ENCODE results near the gene IL17RA. TPM values are rescaled to one million over a fixed set of nuclear protein-coding genes. Genes with fewer than 3 reads are reported as not detected.

The IL17RA gene
- total RNA-seq, 1 donor from 2014 or later: 6.0 TPM

DNA sequence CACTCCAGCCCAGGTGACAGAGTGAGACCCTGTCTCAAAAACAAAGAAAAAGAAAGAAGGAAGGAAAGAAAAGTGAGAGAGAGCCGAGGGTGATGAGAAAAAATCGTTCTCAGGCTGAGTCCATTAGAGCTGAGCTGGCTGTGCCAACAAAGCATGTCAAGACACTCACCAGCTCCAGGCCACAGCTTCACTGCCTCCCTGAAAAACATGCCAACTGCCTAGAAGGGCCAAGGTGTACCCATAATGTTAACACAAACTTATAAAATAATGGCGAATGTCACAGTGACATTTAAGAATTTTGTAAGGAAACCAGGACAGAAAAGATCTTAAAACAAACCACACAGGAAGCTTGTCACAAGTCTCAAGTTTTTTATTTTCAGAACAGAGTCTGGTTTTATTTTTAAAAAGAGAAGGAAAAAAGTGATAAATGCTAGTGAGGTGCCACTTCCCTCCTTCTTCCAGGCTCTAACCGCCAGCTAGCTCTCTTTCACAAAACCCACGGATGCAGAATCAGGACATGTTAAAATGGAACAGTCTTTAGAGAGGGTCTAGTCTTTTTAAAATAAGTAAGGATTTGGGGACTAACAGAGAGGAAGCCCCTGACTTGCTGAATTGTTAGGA is 31.3 kb downstream of the IL17RA start:
- intact Hi-C loops (cut with DNase I): no loop called here
- DNase-seq (ENCODE audit: low spot score): no peak

DNA sequence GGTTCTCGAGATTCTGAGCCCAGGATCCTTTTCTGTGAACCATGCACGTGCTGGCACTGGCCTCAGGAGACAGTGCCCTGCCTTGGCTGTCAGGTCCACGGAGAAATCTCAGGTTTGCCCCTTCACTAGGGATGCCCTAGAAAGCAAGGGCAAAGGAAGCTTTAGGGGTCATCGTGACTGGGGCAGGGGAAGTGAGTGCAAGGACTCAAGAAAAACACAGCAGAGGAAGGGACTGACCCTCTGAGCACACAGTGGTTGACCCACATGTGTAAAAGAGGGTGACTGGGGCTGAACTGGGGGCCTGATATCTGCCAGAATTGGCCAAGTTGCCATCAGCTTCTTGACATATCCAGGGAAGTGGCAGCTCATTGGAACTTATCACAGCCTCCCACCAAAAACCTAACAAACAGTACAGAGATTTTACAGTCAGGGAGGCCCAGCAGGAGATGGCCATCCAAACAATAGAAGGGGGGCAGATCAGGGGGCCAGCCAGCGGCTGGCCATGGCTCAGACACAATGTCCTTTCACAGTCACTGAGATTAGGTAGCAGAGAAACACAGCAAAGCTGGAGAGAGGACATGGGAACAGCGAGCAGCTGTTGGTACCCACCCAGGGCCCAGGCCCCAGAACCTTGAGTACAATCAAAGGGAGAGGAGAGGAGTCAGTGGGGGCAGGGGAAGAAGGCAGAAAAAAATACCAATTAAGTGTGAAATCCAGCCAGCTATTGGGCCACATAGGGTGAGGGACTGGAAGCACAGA is 32.0 kb downstream of the IL17RA start:
- no peak for DNase-seq (ENCODE audit: low spot score)
- intact Hi-C loops (cut with DNase I): no loop called here

DNA sequence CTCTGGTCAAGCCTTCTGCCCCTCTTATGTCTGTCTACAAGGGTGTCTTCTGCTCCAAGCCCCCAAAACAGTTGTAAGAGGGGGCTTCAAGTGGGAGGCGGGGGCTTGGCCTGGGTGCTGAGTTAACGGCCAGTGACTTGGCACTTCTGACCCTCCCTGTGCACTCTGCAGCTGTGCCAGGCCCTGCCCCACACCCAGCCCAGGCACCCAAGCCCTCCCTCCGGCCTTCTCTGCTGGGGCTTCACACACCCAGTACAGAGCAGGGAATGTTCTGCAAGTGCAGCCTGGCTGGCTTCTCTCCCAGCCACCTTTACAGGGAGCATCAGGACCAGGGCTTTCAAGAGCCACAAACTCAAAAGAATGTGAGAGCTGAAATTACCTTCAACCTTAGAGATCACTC is 32.6 kb downstream of the IL17RA start:
- no peak for DNase-seq (ENCODE audit: low spot score)
- intact Hi-C loops (cut with DNase I): no loop called here

DNA sequence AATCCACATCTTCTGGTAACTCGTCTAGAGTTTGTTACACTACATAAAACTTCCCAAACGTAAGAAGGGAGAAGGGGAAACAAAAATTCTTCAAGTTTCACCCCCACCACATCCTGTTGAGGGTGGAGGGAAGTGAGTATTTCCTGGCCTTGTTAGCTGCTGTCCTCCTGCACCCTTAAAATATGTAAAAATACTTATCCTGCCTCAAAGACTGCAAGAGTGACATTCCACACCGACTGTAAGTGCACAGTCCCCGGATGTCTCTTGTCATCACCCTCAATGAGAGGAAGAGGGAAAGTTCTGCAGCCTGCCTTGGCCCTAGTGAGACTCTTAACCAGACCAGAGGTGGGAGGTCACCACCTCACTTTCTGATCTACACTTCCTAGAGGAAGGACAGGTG is 33.1 kb downstream of the IL17RA start:
- no peak for DNase-seq (ENCODE audit: low spot score)
- intact Hi-C loops (cut with DNase I): no loop called here

DNA sequence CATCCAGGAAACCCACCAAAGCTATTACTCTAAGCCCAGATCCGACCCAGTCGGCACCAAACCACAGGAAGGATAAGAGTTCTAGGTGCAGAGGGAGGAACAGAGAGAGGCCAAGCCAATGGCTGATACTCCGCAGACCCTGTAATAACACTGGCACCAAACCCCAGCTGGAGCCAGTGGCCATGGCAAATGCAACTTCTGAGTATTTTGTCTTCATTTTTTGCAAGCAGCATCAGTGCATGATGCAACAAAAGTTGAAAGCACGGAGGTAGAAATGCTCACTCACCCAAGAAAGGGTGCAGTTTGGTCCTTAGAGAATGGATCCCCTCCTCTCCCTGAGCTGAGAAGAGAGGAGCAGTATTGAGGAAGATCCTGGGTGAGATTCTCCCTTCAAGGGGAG is 33.5 kb downstream of the IL17RA start:
- no peak for DNase-seq (ENCODE audit: low spot score)
- intact Hi-C loops (cut with DNase I): no loop called here

DNA sequence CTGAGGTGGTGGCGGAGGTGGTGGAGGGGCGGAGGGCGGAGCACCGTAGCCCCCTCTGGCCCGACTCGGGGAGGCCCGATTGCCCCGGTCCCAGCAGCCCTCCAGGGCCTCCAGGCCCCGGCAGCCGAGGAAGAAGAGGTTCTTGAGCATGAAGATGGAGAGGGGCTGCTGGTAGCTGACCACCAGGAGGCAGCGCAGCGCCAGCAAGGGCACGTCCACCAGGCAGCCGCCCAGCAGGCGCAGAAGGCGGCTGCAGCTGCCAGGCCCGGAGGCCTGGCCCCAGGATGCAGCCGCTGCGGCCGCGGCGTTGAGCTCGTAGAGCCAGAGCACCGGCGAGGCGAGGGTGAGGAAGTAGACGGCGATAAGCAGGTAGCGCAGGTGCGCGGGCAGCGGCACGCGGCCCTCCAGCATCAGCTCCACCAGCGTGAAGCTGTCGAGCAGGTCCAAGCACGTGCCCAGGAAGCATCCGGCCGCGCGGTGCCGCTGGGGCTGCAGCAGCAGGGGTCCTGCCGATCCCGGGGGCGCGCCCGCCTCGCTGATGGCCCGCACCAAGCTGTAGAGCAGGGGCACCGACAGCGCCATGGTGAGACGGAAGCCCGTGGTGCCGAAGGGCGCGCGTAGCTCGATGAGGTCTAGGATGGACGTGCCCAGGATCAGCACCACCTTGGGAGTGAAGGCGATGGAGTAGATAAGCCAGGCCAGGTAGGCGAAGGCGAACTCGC is 34.8 kb downstream of the IL17RA start:
- no peak for DNase-seq (ENCODE audit: low spot score)
- intact Hi-C loops (cut with DNase I): loop anchor here (2.0 to 5.0 kb wide), 3 partner anchors 32 to 51 kb away; partner anchors contain the start of gene HDHD5

DNA sequence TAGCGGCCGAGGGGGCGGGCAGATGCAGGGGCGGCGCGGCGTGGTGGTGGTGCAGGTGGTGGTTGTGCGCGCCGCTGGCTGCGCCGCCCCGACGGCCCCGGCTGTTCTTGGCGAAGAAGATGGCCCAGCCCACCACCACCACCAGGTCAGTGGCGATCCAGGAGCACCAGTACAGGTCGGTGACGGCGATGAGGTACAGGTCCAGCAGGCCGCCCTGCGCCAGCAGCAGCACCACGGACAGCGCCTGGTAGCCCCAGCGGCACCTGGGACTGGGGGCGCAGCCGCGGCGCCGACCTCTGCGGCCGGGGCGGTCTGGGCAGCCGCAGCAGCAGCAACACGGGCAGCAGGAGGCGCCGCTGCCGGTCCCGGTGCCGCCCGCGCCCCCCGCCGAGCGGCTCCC is 35.5 kb downstream of the IL17RA start:
- intact Hi-C loops (cut with DNase I): loop anchor here (2.0 to 5.0 kb wide), 3 partner anchors 33 to 51 kb away; partner anchors contain the start of gene HDHD5
- DNase-seq (ENCODE audit: low spot score): peak; percentile 87

DNA sequence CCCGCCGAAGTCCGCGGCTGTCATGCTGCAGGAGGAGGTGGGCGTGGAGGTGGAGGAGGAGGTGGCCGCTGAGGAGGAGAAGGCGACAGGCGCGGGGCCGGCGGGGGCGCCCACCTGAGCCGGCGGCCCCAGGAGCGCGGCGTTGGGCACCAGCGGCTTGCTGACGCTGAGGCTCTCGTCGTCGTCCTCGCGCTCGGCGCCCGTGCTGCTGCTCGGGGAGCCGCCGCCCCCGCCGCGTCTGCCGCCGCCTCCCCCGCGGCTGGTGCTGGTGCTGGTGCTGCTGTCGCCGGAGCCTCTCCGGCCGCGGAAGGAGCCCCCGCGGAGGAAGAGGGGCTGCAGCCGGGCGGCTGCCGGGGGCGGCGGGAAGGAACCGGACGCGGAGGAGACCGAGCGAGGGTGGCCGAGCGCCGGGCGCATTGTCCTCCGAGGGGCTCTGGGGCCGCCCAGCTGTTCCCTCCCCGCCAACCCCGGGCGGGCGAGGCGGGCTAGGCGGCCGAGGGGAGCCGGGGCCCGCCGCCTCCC is 36.0 kb downstream of the IL17RA start:
- DNase-seq (ENCODE audit: low spot score): no peak
- intact Hi-C loops (cut with DNase I): loop anchor here (1.0 to 5.0 kb wide), 4 partner anchors 12 to 50 kb away; partner anchors contain the start of gene HDHD5

DNA sequence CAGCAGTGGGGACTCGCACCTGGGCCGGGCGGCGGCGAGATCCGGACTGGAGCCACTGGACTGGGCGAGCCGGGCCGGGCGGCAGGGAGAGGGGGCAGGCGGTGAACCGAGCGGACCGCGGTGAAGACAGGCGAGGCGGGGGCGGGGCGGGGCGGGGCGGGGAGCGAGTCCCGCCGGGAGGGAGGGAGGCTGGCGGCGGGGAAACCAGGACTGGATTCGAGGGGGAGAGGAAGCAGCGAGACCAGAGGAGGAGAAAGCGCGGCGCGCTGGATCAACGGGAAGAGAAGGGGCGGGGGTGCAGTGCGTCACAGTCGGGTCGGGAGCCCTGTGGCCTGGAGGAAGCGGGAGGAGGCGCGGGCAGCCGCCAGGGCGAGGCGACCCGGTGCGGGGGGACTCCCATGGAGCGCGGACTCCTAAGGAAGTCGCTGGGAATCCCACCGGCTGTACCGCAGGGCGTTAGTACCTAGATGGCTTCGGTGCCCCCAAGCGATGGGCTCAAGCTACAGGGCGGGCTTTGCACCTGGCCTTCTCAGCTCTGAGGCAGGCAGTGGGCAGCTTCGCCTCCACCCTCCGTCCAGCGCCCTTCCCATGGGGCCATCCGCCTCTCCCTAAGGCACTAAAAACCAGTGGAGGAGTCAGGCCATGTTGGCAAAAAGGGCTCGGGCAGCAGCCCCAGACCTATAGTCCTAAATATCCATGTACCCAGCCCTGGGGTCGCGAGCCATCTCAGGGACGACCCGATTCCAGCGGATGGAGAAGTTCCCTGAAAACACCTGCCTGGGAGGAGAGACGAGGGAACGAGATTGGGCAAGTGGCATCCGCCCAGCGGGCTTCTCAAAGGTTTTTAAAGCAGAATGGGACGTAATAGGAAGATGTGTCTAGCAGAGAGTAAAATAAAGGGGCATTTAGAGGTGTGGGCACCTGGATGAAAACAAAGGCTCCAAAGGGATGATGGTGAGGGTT is 36.7 kb downstream of the IL17RA start, which contains the start of gene TMEM121B:
Gene TMEM121B, minus strand, starts transcription at position 128 of the 963 bp plus-strand sequence. CDS start 233 bp downstream, outside the sequence.
- intact Hi-C loops (cut with DNase I): loop anchor here (1.0 to 5.0 kb wide), 4 partner anchors 11 to 49 kb away; partner anchors contain the start of gene HDHD5
- peak; percentile 90 for DNase-seq (ENCODE audit: low spot score)

DNA sequence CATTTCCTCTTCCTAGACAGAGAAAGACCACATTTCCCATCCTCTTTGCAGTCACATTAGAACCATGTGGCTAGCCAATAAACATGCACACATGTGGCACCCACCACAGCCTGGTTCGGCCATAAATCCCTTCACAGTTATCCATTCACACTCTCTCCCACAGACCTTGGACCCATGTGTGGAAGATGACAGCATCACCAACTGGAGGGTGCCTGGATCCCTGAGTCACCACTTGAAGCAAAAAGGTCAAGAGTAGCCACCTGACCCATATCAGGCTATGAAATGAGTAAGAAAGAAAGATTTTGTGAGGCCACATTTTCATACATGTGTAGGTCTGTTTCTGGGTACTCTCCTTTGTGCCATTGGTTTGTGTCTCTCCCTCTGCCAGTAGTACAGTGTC is 45.4 kb downstream of the IL17RA start:
- DNase-seq (ENCODE audit: low spot score): no peak
- intact Hi-C loops (cut with DNase I): no loop called here

DNA sequence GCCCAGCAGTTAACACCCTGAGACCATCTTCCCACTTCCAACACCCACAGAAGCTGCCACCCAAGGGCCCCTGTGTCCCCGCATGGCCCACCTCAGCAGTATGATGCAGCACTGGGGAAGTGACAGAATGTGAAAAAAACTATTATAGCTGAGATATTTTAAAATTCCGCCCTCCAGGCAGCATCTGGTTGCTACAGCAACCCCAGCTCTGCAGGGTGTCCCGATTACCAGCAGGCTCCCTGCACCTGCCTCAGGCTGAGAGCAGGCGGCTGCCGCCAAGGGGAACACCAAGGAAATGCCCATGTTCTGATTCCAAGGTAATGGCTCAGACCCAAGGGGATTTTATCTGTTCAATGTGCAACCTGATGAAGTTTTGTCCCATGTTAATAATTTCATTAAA is 46.9 kb downstream of the IL17RA start:
- no peak for DNase-seq (ENCODE audit: low spot score)
- intact Hi-C loops (cut with DNase I): loop anchor here (1.0 kb wide), 1 partner anchor 10 kb away; the partner anchor contains the start of gene TMEM121B

DNA sequence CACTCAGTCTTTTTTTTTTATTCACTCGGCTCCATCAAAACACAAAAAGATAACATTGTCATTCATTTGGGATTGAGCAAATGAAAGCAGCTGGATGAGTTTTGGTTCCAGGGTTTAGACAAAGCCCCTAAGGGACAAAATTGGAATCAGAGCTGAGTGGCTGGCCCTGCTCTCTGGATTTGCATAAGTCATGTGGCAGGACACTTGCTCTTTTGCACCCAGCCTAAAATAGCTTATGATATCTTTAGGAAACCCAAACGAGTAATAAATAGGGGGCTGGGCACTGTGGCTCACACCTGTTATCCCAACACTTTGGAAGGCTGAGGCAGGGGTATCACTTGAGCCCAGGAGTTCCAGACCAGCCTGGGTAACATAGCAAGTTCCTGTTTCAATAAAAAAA is 47.3 kb downstream of the IL17RA start:
- intact Hi-C loops (cut with DNase I): loop anchor here (1.0 kb wide), 1 partner anchor 11 kb away; the partner anchor contains the start of gene TMEM121B
- no peak for DNase-seq (ENCODE audit: low spot score)

DNA sequence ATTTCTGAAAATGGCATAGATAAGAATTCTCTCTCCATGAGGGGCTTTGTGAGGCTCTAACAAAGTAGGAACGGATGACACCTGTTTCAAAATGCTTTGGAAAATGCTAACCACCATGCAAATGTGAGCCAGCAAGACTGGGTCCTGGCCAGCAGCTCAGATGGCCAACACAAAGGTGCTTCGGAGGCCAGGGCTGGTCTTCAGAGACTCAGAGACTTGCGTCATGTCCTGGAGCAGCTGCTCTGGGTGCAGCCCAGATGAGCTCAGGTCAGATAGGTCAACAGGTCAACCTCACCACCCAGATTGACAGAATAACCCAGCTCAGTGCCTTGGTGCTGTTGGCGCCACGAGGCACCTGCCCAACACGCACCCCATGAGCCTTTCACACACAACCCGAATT is 48.3 kb downstream of the IL17RA start:
- DNase-seq (ENCODE audit: low spot score): no peak
- intact Hi-C loops (cut with DNase I): no loop called here

DNA sequence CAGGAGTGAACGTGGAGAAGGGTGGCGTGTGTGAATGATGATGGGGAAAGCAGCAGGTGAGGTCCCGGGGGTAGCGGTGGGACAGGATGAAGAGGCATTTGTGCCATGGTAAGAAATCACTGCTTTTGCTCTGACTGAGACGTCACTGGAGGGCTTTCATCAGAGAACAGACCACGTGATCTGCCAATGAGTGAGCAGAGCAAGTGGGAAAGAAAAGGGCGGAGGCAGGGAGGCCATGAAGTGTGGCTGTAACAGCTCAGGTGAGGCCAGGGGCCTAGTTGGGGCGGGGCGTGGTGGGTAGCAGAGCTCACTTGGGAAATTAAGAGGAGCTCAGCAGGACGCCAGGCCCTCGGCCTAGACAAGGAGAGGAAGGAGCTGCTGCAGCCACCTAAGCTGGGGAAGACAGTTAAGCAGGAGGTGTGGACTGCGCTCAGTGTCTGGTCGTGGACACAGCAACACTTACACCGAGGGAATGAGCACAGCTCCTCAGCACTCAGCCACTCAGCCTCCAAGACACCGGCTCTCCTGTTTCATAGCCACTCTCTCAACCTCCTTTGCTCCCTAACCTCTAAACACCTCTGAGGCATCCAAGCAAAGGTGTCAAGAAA is 50.5 kb downstream of the IL17RA start:
- intact Hi-C loops (cut with DNase I): no loop called here

DNA sequence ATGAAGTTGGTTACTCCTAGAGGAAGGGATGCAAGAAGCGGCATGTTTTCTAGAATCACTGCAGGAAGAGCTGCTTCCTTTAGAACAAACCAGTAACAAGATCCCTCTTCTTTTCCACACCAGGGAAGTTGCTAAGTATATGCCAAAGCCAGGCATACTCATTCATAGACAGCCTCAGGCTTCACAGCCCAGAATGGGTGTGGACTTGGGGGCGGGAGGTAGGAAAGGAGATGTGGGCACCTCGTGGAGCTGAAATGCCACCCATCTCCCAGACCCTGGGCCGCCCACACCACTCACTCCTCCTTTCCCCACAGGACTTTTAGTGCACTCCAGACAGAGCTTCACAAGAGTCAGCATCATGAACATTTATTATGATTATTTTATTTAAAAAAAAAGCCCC is 52.4 kb downstream of the IL17RA start:
- no peak for DNase-seq (ENCODE audit: low spot score)
- intact Hi-C loops (cut with DNase I): no loop called here

More for the DNA sequence above, 50.5 kb downstream of the IL17RA start:
- no peak for DNase-seq (ENCODE audit: low spot score)

DNA sequence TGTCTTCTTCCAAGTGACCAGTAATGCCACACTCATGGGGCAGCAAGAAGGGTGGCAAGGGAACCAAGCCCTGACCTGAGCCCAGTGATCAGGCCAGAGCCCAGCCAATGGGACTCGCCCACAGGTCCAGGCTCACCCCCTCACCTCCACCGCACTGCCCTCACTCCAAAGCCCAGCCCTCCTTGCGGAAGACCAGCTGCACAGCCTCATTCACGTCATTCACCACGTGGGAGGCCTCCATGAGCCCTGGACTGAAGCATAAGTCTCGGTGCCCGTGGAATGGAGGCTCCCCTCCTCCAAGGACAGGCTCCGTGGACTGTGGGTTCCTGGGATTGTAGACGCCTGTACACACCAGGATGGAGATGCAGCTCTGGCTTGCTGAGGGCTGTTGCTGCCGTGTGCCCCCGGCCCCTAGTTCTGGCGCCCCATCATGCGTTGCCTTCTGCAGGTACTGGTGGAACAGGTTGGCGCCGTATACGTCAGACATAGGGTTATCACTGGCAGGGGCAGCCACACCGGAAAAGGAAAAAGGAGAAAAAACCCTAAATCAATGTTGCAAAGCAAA is 53.1 kb downstream of the IL17RA start:
- intact Hi-C loops (cut with DNase I): no loop called here
- DNase-seq (ENCODE audit: low spot score): no peak

DNA sequence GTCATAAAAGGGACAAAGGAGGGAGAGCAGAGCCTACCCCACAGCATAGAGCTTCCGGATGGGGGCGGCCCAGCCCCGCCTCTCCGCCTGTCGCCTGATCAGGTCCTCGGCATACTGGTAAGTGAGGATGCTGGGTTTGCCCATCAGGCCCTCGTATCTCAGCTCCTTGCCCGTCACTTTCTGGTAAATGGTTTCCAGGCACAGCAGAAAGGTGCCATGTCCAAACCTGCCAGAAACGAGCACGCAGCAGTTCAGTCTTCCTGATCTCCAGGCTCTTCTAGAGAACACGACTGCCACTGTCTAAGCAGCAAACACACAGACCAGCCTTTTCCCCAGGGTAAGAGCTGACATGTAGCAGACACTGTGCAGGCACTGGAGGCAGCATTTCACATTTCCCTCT is 53.7 kb downstream of the IL17RA start:
- DNase-seq (ENCODE audit: low spot score): no peak
- intact Hi-C loops (cut with DNase I): no loop called here

DNA sequence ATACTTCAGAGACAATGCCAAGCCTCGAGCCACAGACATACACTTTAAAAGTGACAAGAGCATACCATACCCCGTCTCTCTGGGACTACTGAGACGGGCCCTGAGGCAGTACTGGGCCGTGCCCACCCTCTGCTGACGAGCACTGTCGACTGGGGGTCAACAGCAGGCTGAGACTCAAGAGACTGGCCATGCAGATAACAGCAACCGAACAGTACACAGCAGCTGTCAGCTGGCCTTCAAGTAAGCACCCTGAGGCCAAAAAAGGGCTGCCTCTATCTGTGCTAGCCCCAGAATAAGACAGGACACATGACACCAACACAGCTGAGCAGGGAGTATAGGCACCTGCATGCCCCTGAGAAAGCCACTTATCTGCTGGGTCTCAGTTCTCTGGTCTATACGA is 55.2 kb downstream of the IL17RA start:
- intact Hi-C loops (cut with DNase I): no loop called here
- DNase-seq (ENCODE audit: low spot score): no peak

Measured in cardiac septum (tissue), 1 donor.